Esophagus squamous epithelium (tissue), 5 donors: ENCODE data around the gene GPC5. TPM values are rescaled to one million over a fixed set of nuclear protein-coding genes. Genes with fewer than 3 reads are reported as not detected.

Source experiments
- DNase-seq: peaks from one replicate; lab custom pipeline; 2025; lab: John Stamatoyannopoulos, UW
- H3K27ac ChIP-seq, 4 donors: fragments of 200-600 bp; sonication (generic); one replicate each; pipeline ENCODE4 v1.5.1; 2016 to 2019; ENCODE audit warnings: mild to moderate bottlenecking in 1 of 4
- H3K27me3 ChIP-seq, 4 donors: fragments of 200-600 bp; sonication (generic); 1 replicate in 3 of 4; 2 replicates in 1 of 4; pipeline versions ENCODE4 v1.5.1 to v1.6.0; 2017 to 2021; ENCODE audit warnings: antibody characterized with exemption in 1 of 4
- H3K36me3 ChIP-seq, 3 donors: fragments of 200-600 bp; sonication (generic); one replicate each; pipeline ENCODE4 v1.5.1; 2016 to 2019
- H3K4me1 ChIP-seq, 3 donors: fragments of 200-600 bp; sonication (generic); one replicate each; pipeline ENCODE4 v1.5.1; 2017 to 2019
- H3K4me3 ChIP-seq, 4 donors: fragments of 200-600 bp; sonication (generic); 1 replicate in 3 of 4; 2 replicates in 1 of 4; pipeline ENCODE4 v1.5.1; 2016 to 2019; ENCODE audit warnings: mild to moderate bottlenecking in 2 of 4, moderate library complexity in 1 of 4
- H3K9me3 ChIP-seq, 3 donors: fragments of 200-600 bp; sonication (generic); one replicate each; pipeline ENCODE4 v1.5.1; 2016 to 2019
- POLR2A ChIP-seq, 4 donors: fragments of 450-650 bp; IDR thresholded peaks; one replicate each; pipeline ENCODE4 v1.6.1; 2017; ENCODE audit warnings: antibody characterized with exemption in 4 of 4, mild to moderate bottlenecking in 4 of 4, moderate library complexity in 3 of 4
- WGBS, 2 donors: methylation state at CpG; one replicate each; pipeline ENCODE4 v1.1.5; 2018; 5-methylcytosine and 5-hydroxymethylcytosine counted together
- intact Hi-C: fragments of 100-400 bp; cut with DNase I; formaldehyde crosslinking; loops from one replicate; pipeline ENCODE4 v1.15.0; 2022
- total RNA-seq, 4 donors: library from RNA; depleted of rRNA; stranded (reverse); fragments of >200 nt; gene quantifications; one replicate each; pipeline ENCODE4 v1.1.0, GENCODE V29; 2016
- TF ChIP-seq, protein P1 (sequence below), 6 experiments: fragments of 450-650 bp in 4 of 6; fragments of 200-600 bp in 2 of 6; sonication (generic) in 2 of 6; IDR thresholded peaks; one replicate each; pipeline ENCODE4 v1.5.1; 2016 to 2019; ENCODE audit warnings: antibody characterized with exemption in 6 of 6, mild to moderate bottlenecking in 4 of 6, moderate library complexity in 4 of 6
- donor health status: DM: yes; HTN: yes; CAD: no.

GPC5 gene
- total RNA-seq, 4 donors from 2014 or later = not detected

DNA sequence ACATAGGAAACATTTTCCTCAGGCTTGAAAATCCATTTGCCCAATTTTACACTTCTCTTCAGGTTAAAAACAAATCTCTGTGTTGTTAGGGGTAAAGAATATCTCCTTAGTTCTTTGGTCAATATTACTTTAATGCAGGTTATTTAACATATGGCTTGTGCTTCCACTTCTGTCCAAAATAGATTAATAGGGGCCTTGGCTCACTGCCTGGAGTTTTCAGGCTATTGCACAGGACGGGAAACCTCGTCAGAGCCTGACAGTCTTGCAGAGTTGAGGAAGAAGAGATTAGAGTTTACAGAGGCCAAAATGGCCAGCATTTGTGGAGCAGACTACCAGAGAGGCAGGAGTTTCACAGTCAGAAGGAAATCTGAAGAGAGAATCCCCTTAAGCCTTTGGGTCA lies 964.3 kb downstream of the GPC5 start:
- no peaks in the 10 kb centered on the region for H3K4me1 ChIP-seq
- no peak for DNase-seq
- intact Hi-C loops = no loop called here
- TF ChIP-seq POLR2A (IDR thresholded peaks at IDR 0.05) = no peak
- TF ChIP-seq, protein P1, sequence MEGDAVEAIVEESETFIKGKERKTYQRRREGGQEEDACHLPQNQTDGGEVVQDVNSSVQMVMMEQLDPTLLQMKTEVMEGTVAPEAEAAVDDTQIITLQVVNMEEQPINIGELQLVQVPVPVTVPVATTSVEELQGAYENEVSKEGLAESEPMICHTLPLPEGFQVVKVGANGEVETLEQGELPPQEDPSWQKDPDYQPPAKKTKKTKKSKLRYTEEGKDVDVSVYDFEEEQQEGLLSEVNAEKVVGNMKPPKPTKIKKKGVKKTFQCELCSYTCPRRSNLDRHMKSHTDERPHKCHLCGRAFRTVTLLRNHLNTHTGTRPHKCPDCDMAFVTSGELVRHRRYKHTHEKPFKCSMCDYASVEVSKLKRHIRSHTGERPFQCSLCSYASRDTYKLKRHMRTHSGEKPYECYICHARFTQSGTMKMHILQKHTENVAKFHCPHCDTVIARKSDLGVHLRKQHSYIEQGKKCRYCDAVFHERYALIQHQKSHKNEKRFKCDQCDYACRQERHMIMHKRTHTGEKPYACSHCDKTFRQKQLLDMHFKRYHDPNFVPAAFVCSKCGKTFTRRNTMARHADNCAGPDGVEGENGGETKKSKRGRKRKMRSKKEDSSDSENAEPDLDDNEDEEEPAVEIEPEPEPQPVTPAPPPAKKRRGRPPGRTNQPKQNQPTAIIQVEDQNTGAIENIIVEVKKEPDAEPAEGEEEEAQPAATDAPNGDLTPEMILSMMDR (IDR thresholded peaks at IDR 0.05) = no peak
- H3K4me3 ChIP-seq = no peak overlapping the region
- WGBS, 2 donors = 4 to 7% methylated on average over 2 of the region's 2 CpGs
- no peaks in the 10 kb centered on the region for H3K27me3 ChIP-seq
- peaks cover 0 to 15% (median 9%) of the 10 kb centered on the region in 3 donors for H3K9me3 ChIP-seq
- H3K36me3 ChIP-seq = no peaks in the 10 kb centered on the region
- no peak overlapping the region for H3K27ac ChIP-seq

DNA sequence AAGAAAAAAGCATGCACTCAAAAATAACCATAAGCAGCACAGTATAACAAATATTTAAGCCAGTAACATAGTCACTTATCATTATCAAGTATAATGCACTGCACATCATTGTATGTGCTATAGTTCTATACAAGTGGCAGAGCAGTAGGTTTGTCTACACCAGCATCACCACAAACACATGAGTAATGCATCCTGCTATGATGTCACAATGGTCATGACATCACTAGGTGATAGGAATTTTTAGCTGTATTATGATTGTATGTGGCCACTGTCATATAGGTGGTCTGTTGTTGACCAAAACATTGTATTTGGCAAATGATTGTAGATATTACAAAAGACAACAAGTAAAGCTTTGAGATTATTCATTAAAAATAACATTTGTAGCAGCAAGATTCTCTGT lies 967.5 kb downstream of the GPC5 start:
- intact Hi-C loops = no loop called here
- TF ChIP-seq, protein P1 (IDR thresholded peaks at IDR 0.05) = no peak
- TF ChIP-seq POLR2A (IDR thresholded peaks at IDR 0.05) = no peak
- no peaks in the 10 kb centered on the region for H3K36me3 ChIP-seq
- no peaks in the 10 kb centered on the region for H3K4me1 ChIP-seq
- peaks cover 0 to 5% (median 0%) of the 10 kb centered on the region in 3 donors for H3K9me3 ChIP-seq
- no peak for DNase-seq
- no peak overlapping the region for H3K27ac ChIP-seq
- H3K27me3 ChIP-seq = no peaks in the 10 kb centered on the region
- H3K4me3 ChIP-seq = no peak overlapping the region

DNA sequence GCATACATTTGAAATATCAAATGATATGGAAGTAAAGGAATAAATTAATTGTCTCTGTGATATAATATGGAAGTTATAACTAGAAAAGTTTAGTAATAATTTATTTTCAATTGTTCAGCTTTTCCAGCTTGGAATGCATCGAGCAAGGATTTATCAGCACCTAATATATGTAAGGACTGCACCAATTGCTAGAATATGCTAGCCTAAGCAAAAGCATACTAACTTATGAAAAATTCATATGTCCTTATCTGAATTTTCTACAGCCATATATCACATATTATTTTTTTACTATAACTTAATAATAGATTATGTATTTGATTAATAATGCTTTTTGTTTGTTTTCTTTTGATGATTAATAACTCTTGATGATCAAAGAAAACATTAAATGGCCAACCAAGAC lies 979.0 kb downstream of the GPC5 start:
- 83 to 88% methylated on average over 1 of the region's 1 CpG for WGBS, 2 donors
- no peaks in the 10 kb centered on the region for H3K9me3 ChIP-seq

DNA sequence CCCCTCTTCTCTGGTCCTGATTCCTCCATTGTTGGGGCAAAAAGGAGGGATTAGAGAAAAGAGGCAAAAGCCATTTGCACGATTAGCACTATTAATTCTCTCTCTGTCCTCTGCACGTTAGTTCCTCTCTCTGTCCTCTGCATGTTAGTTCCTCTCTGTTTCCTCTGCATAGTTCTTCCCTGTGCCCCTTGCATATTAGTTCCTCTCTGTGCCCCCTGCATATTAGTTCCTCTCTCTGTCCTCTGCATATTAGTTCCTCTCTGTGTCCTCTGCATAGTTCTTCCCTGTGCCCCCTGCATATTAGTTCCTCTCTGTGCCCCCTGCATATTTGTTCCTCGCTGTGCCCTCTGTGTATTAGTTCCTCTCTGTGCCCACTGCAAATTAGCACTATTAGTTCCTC lies 981.0 kb downstream of the GPC5 start:
- no peaks in the 10 kb centered on the region for H3K27me3 ChIP-seq

More for the DNA sequence above, 979.0 kb downstream of the GPC5 start:
- TF ChIP-seq, protein P1 (IDR thresholded peaks at IDR 0.05) = no peak
- TF ChIP-seq POLR2A (IDR thresholded peaks at IDR 0.05) = no peak
- intact Hi-C loops = no loop called here
- no peak for DNase-seq
- H3K4me1 ChIP-seq = no peaks in the 10 kb centered on the region
- no peak overlapping the region for H3K27ac ChIP-seq
- no peak overlapping the region for H3K4me3 ChIP-seq
- no peaks in the 10 kb centered on the region for H3K27me3 ChIP-seq
- H3K36me3 ChIP-seq = no peaks in the 10 kb centered on the region

DNA sequence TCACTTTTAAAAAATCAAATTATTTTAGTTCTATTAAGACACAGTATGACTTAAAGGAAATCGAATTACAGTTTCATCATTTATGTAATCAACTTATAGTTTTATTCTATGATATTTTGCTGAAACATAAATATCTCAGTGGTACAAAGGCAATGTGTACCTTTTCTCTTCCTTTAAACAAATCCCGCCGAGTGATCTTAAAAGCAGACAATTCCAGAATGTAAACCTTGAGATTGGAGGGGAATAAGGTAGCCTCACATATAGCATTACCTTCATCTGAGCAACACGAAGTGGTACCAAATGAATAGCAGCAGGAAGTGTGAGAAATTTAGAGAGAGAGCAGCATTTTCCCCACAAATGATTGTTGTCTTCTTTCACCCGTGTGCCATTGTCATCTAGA lies 986.0 kb downstream of the GPC5 start:
- intact Hi-C loops = no loop called here
- H3K9me3 ChIP-seq = no peaks in the 10 kb centered on the region
- H3K27ac ChIP-seq = no peak overlapping the region
- TF ChIP-seq POLR2A (IDR thresholded peaks at IDR 0.05) = no peak
- TF ChIP-seq, protein P1 (IDR thresholded peaks at IDR 0.05) = no peak
- no peak for DNase-seq
- H3K27me3 ChIP-seq = no peaks in the 10 kb centered on the region
- H3K4me1 ChIP-seq = no peaks in the 10 kb centered on the region
- WGBS, 2 donors = 57 to 67% methylated on average over 5 of the region's 5 CpGs
- no peak overlapping the region for H3K4me3 ChIP-seq
- no peaks in the 10 kb centered on the region for H3K36me3 ChIP-seq

More for the DNA sequence above, 981.0 kb downstream of the GPC5 start:
- no peak for TF ChIP-seq POLR2A (IDR thresholded peaks at IDR 0.05)
- TF ChIP-seq, protein P1 (IDR thresholded peaks at IDR 0.05) = no peak
- intact Hi-C loops = no loop called here
- no peaks in the 10 kb centered on the region for H3K36me3 ChIP-seq
- H3K4me1 ChIP-seq = no peaks in the 10 kb centered on the region
- DNase-seq = no peak
- no peak overlapping the region for H3K27ac ChIP-seq
- H3K4me3 ChIP-seq = no peak overlapping the region
- H3K9me3 ChIP-seq = no peaks in the 10 kb centered on the region
- WGBS, 2 donors = 47 to 50% methylated on average over 3 of the region's 3 CpGs
